NCI-H2196 treated with DMSO at 0.1 percent for 48 hours (cell line): Measurements from ENCODE around the gene EPB41L4B.
A peak's percentile ranks its signal among the peaks of the same experiment; 100 is the strongest.
"Not testable (repeated sequence)": the region's sequence is repeated elsewhere in the genome, so short reads cannot be mapped to it uniquely, and the experiment has no call there.

ENCODE experiments used
- DNase-seq: peaks from one replicate; lab custom pipeline; 2025; ENCODE audit not compliant: unreplicated experiment; lab: John Stamatoyannopoulos, UW

Gene EPB41L4B

DNA sequence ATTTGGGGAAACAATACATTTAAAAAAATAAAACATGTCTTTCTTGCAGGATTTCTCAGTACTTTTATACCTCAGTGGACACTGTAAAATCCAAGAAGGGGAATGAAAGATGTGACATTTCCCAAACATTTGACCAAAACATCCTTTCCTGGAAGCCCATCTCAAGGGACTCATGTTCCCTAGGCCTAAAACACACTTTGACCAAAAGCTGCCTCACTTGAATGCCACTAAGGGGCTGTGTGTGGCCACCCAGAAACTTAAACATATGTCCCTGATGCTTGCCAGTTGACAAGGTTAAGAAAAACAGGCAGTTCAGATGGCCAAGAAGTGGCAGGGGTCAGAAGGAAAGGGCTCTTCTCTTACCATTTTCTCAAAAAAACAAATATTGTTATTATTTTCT, 73.6 kb downstream of the EPB41L4B start:
- DNase-seq, result no peak

GRCh38 chr9:109246533-109246932, 74.3 kb downstream of the EPB41L4B start:
- DNase-seq, result no peak

DNA sequence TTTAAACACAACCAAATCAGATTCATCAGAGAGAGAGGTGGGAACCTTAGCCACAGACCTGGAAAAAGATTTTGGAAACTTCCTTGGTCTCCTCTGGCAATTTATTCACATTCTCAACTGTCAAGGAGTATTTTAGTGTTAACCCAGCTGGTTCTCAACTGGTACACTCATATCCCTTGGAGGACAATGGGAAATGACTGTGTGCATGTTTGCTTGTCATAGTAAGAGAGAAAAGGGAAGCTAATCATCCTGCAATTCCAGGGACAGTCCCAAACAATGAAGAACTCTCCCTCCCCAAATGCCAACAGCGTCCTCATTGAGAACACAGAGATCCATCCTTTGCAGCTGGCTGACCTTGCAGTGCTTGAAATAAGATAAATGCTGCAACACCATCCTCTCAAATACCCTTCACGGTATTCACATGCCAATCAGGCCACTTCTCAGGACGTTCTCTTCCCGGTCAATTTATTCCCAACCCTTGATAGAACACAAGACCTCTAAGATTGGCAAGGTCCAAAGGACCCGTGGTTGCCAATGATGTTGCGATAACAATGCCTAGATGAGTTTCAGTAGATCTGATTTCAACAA, 75.5 kb downstream of the EPB41L4B start:
- no peak for DNase-seq

GRCh38 chr9:109244179-109245132, 76.4 kb downstream of the EPB41L4B start:
- peak; percentile 22 for DNase-seq

DNA sequence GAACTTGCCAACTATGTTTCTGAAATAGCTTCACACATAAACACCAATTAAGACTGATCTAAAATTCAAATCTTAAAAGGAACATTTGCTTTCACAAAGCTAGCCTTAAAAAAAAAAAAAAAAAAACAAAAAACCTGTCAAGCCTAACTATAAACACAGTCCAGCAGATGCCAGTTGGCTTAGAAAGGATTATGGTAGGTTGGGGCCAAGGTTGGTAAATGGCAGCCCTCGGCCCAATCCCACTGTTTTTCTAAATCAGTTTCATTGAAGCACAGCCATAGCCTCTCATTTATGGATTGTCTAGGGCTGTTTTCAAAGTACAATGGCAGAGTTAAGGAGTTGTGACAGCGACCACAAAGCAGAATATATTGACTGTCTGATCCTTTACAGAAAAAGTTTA, 78.1 kb downstream of the EPB41L4B start:
- DNase-seq, result no peak

- DNase-seq, result no peak
Observed at GRCh38 chr9:109242014-109242413, 78.8 kb downstream of the EPB41L4B start.

- no peak for DNase-seq
Observed at GRCh38 chr9:109241207-109241606, 79.7 kb downstream of the EPB41L4B start.

- no peak for DNase-seq
Observed at GRCh38 chr9:109239240-109239639, 81.6 kb downstream of the EPB41L4B start.

DNA sequence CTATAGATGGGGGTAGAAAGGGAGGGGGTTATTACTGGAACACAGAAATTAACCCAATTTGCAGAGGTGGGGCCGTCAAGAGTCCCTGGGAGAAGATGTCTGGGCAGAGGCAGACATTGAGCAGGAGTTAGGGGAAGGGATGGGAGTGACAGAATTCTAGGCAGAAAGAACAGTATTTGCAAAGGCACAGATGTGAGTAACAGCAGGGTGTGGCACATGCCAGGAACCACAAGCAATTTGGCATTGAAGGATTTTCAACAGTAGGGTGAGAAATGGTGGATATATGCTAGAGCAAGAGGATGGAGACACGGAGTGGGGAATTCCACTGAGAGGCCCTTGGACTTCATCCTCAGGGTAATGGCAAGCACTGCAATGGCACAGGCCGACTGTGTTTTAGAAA, 82.2 kb downstream of the EPB41L4B start:
- no peak for DNase-seq

DNA sequence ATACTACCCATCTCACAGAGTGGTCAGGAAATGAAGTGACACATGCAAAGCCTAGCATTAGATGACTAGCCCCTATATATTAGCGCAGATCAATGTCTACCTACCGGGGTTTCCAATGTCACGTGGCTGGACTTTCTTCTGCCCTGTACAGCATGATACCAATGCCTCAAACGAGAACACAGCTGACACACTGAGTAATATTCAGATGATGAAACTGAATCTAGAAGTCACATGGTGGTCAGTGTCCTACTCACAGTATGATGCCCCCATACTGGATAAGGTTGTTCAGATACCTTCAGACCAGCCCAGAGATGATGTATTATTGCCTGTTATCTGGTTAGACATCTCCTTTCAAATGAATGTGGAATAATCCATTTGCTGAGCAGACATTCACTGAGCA, 82.7 kb downstream of the EPB41L4B start:
- no peak for DNase-seq

DNA sequence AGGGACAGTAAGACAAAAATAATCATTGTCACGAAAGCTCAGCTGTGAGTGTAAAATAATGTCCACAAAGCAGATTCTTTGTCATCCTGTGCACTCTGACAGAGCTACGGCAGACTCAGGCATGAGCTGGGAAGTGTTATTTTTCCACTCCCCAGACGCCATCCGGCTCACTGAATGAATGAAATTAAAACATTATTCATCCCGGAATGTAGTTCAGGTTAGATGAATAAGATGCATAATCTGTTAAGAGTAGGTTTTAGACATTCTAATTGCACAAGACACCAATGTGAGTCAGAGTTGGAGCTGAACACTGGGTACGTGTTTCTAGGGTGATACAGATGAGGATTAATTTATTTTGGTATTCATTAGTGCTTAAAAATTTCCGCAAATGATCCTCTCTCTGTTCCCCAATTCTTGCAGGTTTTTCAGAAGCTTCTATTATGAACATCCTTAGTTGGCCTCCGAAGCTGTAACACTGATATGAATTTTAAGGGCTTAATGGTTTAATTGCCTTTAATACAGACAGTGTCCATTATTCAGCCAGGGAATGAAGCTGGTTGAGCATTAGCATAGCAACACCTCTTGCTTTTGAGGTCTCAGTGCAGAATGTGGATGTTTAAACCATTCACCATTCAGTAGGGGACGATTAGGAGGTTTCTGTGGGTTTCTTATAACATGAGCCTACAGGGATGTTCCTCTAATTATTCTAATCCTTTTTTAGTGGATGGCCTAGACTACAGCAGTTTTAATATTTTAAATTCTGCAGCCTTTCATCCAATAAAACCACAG, 88.2 kb downstream of the EPB41L4B start:
- no peak for DNase-seq

DNA sequence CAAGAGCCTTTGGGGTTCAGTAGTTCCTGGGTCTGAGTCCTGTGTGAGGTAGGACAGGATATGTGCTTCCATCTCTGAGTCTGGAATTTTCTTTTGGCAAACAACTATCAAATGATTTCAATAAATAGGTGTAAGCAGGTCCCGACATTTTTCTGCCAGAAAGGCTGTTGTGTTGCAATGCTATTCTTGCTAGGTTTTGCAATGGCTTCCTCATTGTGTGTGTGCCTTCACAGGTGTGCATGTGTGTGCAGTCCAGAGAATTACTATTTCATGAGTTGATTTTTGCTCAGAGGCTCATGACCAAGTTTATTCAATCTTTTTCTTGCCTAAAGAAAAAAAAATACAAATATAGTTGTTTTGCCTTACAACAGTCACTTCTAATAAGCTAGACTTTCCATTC, 89.3 kb downstream of the EPB41L4B start:
- DNase-seq, result no peak

- DNase-seq, result no peak
Observed at GRCh38 chr9:109230277-109230676, 90.6 kb downstream of the EPB41L4B start.

DNA sequence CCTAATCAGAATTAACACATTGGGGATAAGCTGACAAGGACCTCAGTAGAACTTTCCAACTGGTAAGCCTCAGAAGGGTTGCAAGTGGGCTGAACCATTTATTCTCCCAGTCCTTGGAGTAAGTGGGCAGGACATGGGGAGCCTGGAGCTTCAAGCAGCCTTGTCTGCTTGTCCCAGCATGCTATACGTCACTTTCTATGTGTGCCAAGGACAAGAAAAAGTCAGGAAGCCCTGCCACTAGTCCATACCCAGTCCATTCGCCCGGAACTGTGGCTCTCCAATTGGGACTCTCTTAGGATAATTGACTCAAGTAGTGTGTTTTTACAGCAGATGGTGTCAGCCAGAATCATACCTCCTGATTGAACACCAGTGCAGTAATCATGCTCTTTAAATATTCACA, 91.2 kb downstream of the EPB41L4B start:
- DNase-seq, result no peak

- DNase-seq, result no peak
Observed at GRCh38 chr9:109228093-109228642, 92.7 kb downstream of the EPB41L4B start.

GRCh38 chr9:109225629-109226028, 95.2 kb downstream of the EPB41L4B start:
- no peak for DNase-seq

GRCh38 chr9:109224751-109225150, 96.1 kb downstream of the EPB41L4B start:
- no peak for DNase-seq

GRCh38 chr9:109218242-109218641, 102.6 kb downstream of the EPB41L4B start:
- not testable (repeated sequence) for DNase-seq

DNA sequence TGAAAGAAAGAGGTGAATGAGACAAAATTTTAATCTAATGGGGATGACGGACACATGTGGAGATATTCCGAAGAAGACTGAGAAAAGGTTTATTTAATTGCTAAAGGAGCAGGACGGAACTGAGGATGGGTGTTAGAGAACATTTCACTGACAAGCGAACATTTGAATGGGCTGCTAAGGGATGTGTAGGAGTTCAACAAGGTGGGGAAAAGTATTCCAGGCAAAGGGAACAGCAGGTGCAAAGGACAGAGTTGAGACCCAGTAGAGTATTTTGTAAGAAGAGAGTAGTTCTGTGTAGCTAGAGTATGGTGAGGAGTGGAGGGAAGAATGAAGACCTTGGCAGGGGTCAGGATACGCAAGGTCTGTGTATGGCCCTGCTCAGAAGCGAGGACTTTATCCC, 106.4 kb downstream of the EPB41L4B start:
- no peak for DNase-seq

- no peak for DNase-seq
Observed at GRCh38 chr9:109213285-109214121, 107.4 kb downstream of the EPB41L4B start.
